Measurements from ENCODE around the gene WSB1. TPM values are rescaled to one million over a fixed set of nuclear protein-coding genes. Genes with fewer than 3 reads are reported as not detected.
A peak's percentile ranks its signal among the peaks of the same experiment; 100 is the strongest.
"Not testable (repeated sequence)": the region's sequence is repeated elsewhere in the genome, so short reads cannot be mapped to it uniquely, and the experiment has no call there.

The WSB1 gene
- total RNA-seq, 4 donors from 2014 or later, result 89.2 to 218 (median 168) TPM

DNA sequence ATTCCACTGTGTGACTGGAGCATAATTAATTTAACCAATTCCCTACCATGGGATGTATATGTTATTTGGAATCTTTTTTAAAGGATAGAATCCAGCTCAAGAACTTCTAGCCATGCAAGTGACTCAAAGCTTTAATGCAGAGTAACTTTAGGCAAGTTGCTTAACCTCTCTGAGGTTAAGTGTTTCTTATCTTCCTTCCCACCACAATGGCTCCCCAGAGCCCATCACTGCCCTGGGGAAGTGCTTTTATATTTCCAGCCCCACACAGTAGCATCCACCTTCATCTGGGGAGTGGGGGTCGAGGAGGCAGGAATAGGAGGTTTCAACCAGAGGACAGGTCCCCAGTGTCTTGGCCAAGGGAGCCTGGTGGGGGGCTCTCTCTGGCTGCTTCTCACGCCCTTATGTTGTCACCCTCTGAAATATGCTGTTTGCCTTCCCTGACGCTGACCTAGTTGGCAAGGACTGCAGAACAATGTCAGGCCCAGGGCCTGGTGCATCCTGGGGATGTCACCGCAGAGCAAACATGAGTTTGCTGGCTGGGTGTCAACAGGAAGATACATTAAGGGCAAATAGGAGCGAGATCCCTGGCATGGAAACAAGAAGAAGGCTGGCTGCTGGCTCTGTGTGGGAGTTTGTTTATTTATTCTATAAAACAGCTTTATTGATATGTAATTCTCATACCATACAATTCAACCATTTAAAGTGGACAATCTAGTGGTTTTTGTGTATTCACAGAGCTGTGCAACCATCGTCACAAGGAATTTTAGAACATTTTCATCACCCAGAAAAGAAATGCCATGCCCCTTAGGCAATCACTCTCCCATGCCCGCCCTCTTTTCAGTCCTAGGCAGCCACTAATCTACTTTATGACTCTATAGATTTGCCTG lies 46.6 kb upstream of the WSB1 start:
- no peaks in the 10 kb centered on the region for H3K36me3 ChIP-seq
- DNase-seq, result peak; percentile 21 to 44
- TF ChIP-seq CTCF (IDR thresholded peaks at IDR 0.05), result no peak
- H3K4me3 ChIP-seq (replicated peaks in 1 of 3), result no peak overlapping the region
- H3K27ac ChIP-seq, result peak overlapping the region; percentile 24 to 60 (median 54)
- H3K4me1 ChIP-seq, result peaks cover 10 to 44% of the 10 kb centered on the region in 2 donors
- WGBS, 2 donors, result 49 to 62% methylated on average over 7 of the region's 7 CpGs
- H3K9me3 ChIP-seq, result no peaks in the 10 kb centered on the region
- no peaks in the 10 kb centered on the region for H3K27me3 ChIP-seq
- intact Hi-C loops (cut with DNase I), result loop anchor here (5.0 kb wide), 1 partner anchor 85 kb away; no protein-coding TSS in a partner anchor

- peaks cover 4 to 37% of the 10 kb centered on the region in 2 donors for H3K4me1 ChIP-seq
- 95 to 97% methylated on average over 3 of the region's 3 CpGs for WGBS, 2 donors
Observed at GRCh38 chr17:27247958-27248342, 46.0 kb upstream of the WSB1 start.

DNA sequence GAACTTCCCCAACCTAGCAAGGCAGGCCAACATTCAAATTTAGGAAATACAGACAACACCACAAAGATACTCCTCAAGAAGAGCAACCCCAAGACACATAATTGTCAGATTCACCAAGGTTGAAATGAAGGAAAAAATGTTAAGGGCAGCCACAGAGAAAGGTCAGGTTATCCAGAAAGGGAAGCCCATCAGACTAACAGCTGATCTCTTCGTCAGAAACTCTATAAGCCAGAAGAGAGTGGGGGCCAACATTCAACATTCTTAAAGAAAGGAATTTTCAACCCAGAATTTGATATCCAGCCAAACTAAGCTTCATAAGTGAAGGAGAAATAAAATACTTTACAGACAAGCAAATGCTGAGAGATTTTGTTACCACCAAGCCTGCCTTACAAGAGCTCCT lies 43.1 kb upstream of the WSB1 start:
- H3K27ac ChIP-seq; H3K4me3 ChIP-seq (replicated peaks in 1 of 3); H3K27me3 ChIP-seq; DNase-seq; intact Hi-C loops (cut with DNase I); H3K36me3 ChIP-seq; H3K9me3 ChIP-seq: not testable (repeated sequence)
- peaks cover 0 to 20% of the 10 kb centered on the region in 2 donors for H3K4me1 ChIP-seq
- WGBS, 2 donors, result 74 to 78% methylated on average over 1 of the region's 1 CpG

More at GRCh38 chr17:27247958-27248342, 46.0 kb upstream of the WSB1 start:
- intact Hi-C loops (cut with DNase I), result loop anchor here (5.0 kb wide), 1 partner anchor 84 kb away; no protein-coding TSS in a partner anchor
- H3K27ac ChIP-seq, result peak overlapping the region in 1 of 3 donors; percentile 20
- H3K9me3 ChIP-seq, result no peaks in the 10 kb centered on the region
- H3K4me3 ChIP-seq (replicated peaks in 1 of 3), result no peak overlapping the region
- DNase-seq, result no peak
- TF ChIP-seq CTCF (IDR thresholded peaks at IDR 0.05) (no peak), POLR2A (IDR thresholded peaks at IDR 0.05) (no peak)
- no peaks in the 10 kb centered on the region for H3K36me3 ChIP-seq
- H3K27me3 ChIP-seq, result no peaks in the 10 kb centered on the region

DNA sequence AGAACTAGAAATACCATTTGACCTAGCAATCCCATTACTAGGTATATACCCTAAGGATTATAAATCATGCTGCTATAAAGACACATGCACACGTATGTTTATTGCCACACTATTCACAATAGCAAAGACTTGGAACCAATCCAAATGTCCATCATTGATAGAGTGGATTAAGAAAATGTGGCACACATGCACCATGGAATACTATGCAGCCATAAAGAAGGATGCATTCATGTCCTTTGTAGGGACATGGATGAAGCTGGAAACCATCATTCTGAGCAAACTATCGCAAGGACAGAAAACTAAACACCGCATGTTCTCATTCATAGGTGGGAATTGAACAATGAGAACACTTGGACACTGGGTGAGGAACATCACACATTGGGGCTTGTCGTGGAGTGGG lies 39.1 kb upstream of the WSB1 start:
- intact Hi-C loops (cut with DNase I), result not testable (repeated sequence)
- WGBS, 2 donors, result 89 to 94% methylated on average over 4 of the region's 4 CpGs

DNA sequence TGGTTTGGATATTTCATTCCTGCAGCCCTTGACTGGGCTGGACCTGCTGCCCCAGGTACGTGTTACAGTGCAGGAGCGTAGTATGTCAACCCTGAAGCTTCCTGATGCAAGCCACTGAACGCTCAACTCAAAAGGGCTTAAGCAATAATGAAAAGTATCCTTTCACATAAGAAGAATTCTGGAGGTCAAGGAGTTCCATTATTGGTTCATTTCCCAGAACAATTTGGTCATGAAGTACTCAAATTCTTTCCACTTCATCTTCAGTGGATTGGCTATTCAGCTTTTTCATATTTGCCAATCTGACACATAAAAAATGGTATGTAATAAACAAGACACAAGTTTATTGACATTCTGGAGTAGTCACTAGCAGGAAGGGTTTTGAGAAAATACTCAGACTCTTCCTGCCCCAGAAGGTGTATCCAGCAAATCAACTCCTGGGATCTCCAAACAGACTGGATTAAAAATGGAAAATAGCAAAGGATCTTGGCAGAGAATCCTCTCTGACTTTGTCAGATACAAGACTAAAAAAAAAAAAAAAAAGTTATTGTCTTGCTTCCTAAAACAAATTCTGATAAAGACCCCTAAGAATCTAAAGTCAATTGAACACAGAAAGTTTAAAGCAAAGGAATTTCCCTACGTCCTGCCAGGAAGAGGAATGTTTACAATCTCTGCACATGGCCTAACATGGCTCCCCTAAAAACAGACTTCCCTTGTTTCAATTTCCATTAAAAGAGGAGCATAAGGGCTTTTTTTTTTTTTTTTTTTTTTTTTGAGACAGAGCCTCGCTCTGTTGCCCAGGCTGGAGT lies 37.5 kb upstream of the WSB1 start:
- no peak overlapping the region for H3K4me3 ChIP-seq (replicated peaks in 1 of 3)
- H3K9me3 ChIP-seq, result no peaks in the 10 kb centered on the region
- H3K36me3 ChIP-seq, result no peaks in the 10 kb centered on the region
- H3K27ac ChIP-seq, result peak overlapping the region; percentile 39 to 58 (median 48)
- peaks cover 6 to 16% of the 10 kb centered on the region in 2 donors for H3K4me1 ChIP-seq
- 25 to 41% methylated on average over 5 of the region's 5 CpGs for WGBS, 2 donors
- DNase-seq, result peak in 1 of 2 donors; percentile 7
- TF ChIP-seq CTCF (IDR thresholded peaks at IDR 0.05), result no peak
- no peak for TF ChIP-seq POLR2A (IDR thresholded peaks at IDR 0.05)
- H3K27me3 ChIP-seq, result no peaks in the 10 kb centered on the region
- intact Hi-C loops (cut with DNase I), result no loop called here

More for the DNA sequence above, 39.1 kb upstream of the WSB1 start:
- not testable (repeated sequence) for H3K27me3 ChIP-seq; H3K4me3 ChIP-seq (replicated peaks in 1 of 3); H3K9me3 ChIP-seq; H3K27ac ChIP-seq; DNase-seq; H3K36me3 ChIP-seq
- peaks cover 6 to 16% of the 10 kb centered on the region in 2 donors for H3K4me1 ChIP-seq
